Stimulated activated naive B cell treated with anti-CD40 and anti-IgM and Interleukin-4, amounts not matched to agents 10 μg/mL and 1 μg/mL and 100 μg/mL, for 72 hours (primary cell): ENCODE measurements around the gene CD86.
"Not testable (repeated sequence)": the region's sequence is repeated elsewhere in the genome, so short reads cannot be mapped to it uniquely, and the experiment has no call there.

ENCODE experiments used
- ATAC-seq, 2 donors: fragments of 150-1000 bp; cut with Tn5 transposase; replicated peaks; 2 replicates each; pipeline ENCODE4 v1.10.0; 2021; ENCODE audit warnings: moderate library complexity in 1 of 2
- DNase-seq: peaks from one replicate; pipeline ENCODE4 v3.0.0; 2021
- H3K27ac Mint-ChIP-seq: one replicate; pipeline ENCODE4 v1.8.0; 2022; ENCODE audit warnings: mild to moderate bottlenecking, mixed read lengths
- H3K27me3 Mint-ChIP-seq, 2 donors: one replicate each; pipeline ENCODE4 v1.8.0; 2022; ENCODE audit warnings: mixed read lengths in 2 of 2
- H3K36me3 Mint-ChIP-seq, 2 donors: one replicate each; pipeline ENCODE4 v1.8.0; 2022; ENCODE audit warnings: mixed read lengths in 2 of 2, mild to moderate bottlenecking in 1 of 2
- H3K4me1 Mint-ChIP-seq, 2 donors: one replicate each; pipeline ENCODE4 v1.8.0; 2022; ENCODE audit warnings: mixed read lengths in 2 of 2, mild to moderate bottlenecking in 1 of 2
- H3K4me3 Mint-ChIP-seq, 2 donors: one replicate each; pipeline ENCODE4 v1.8.0; 2022; ENCODE audit warnings: mild to moderate bottlenecking in 2 of 2, mixed read lengths in 2 of 2, moderate library complexity in 1 of 2
- H3K9me3 Mint-ChIP-seq, 2 donors: one replicate each; pipeline ENCODE4 v1.8.0; 2022; ENCODE audit warnings: mixed read lengths in 2 of 2, mild to moderate bottlenecking in 1 of 2

CD86 gene

DNA sequence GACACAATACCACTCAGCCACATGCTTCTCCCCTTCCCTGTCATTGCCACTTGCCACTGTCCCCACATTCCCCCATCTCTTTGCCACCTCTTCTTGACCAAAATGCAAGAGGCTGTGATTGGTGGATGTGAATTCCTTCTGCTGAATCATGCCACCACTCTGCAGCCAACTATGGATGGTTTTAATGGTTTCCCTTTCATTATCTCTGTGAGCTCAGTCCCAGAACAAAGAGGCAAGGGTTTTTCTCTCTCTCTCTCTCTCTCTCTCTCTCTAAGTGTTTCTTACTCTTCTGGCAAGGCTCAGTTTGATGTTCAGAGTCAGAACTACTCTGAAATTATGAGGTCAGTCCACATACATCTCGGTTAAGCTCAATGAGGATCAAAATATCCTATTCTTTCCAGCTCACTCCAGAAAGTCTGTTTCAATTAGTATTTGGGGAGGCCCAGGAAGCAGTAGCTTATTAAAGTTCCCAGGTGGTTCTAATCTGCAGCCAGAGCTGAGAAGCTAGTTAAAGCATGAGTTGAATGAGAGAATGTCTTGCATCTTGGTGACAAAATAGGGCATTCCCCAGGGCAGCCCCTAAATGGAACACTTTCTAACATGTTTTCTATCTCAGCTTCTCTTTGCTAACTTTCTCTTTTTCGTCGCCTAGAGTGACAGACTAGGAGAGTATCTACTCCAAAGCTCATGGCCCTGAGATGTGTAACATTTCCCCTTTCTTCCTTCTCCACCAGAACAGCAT, 24.6 kb upstream of the CD86 start:
- H3K4me1 Mint-ChIP-seq = peaks cover 10 to 36% of the 10 kb centered on the region in 2 donors
- peaks cover 5 to 7% of the 10 kb centered on the region in 2 donors for H3K9me3 Mint-ChIP-seq
- no peak for DNase-seq
- H3K4me3 Mint-ChIP-seq = peak overlapping the region; percentile 6 to 33
- peak overlapping the region; percentile 26 for H3K27ac Mint-ChIP-seq
- ATAC-seq = peak; percentile 67 to 79
- no peaks in the 10 kb centered on the region for H3K27me3 Mint-ChIP-seq
- peaks cover 6 to 22% of the 10 kb centered on the region in 2 donors for H3K36me3 Mint-ChIP-seq

DNA sequence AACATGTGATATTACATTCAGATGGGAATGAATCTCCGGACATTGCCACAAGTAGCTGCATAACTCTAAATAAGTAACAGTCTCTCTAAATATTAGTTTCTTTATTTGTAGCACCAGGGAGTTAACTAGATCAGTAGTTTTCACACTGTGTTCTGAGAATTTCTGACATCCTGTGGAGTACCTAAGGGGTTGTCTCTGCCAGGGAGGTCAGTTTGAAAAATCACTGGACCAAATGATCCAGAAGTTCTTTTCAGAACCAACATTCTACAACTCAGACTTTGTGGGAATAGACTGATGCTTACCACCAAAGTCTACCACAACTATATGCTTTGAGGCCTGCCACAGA, 24.1 kb upstream of the CD86 start:
- no peaks in the 10 kb centered on the region for H3K27me3 Mint-ChIP-seq
- peak overlapping the region; percentile 26 for H3K27ac Mint-ChIP-seq
- H3K4me1 Mint-ChIP-seq = peaks cover 15 to 42% of the 10 kb centered on the region in 2 donors
- H3K36me3 Mint-ChIP-seq = peaks cover 12 to 27% of the 10 kb centered on the region in 2 donors
- H3K4me3 Mint-ChIP-seq = no peak overlapping the region
- ATAC-seq (peak; percentile 10 to 30), DNase-seq (no peak)
- peaks cover 9 to 12% of the 10 kb centered on the region in 2 donors for H3K9me3 Mint-ChIP-seq

DNA sequence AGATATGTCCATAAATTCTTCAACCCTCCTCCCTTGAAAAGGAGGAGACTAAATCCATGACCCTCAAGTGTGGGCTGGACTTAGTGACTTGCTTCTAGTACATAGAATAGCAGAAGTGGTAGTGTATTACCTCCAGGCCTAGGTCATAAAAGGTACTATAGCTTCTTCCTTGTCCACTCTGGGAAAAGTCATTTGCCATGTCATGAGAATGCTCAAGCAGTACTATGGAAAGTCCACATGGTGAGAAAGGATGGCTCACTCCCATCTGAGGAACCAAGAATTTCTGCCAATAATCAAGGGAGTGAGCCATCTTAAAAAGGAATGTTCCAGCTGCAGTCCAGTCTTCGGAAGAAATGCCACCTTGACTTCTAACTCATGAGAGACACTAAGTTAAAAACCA, 22.6 kb upstream of the CD86 start:
- Mint-ChIP-seq H3K27ac (no peak overlapping the region), H3K4me1 (peaks cover 14 to 45% of the 10 kb centered on the region in 2 donors), H3K27me3 (no peaks in the 10 kb centered on the region), H3K9me3 (peaks cover 13 to 17% of the 10 kb centered on the region in 2 donors), H3K36me3 (peaks cover 20 to 38% of the 10 kb centered on the region in 2 donors), H3K4me3 (no peak overlapping the region)
- ATAC-seq (peak in 1 of 2 donors; percentile 32), DNase-seq (no peak)

DNA sequence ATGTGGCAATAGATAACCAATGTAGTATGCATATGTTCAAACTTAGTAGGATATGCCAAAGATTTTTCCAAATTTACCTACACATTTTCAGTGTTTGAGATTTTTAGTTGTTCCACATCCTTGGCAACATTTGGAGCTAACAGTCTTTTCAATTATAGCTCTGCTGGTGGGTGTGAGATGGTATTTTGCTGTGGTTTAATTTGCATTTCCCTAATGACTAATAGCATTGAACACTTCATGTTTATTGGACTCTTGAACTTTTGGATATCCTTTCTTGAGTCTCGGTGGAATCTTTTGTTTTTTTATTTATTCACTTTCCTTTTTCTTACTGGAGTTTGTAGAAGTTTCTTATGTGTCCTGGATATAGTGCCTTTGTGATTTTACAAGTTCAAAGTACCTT, 22.1 kb upstream of the CD86 start:
- Mint-ChIP-seq H3K4me3 (no peak overlapping the region), H3K36me3 (peaks cover 23 to 43% of the 10 kb centered on the region in 2 donors), H3K4me1 (peaks cover 14 to 45% of the 10 kb centered on the region in 2 donors), H3K9me3 (peaks cover 17 to 22% of the 10 kb centered on the region in 2 donors), H3K27ac (no peak overlapping the region), H3K27me3 (no peaks in the 10 kb centered on the region)
- DNase-seq (no peak), ATAC-seq (peak; percentile 57 to 61)

DNA sequence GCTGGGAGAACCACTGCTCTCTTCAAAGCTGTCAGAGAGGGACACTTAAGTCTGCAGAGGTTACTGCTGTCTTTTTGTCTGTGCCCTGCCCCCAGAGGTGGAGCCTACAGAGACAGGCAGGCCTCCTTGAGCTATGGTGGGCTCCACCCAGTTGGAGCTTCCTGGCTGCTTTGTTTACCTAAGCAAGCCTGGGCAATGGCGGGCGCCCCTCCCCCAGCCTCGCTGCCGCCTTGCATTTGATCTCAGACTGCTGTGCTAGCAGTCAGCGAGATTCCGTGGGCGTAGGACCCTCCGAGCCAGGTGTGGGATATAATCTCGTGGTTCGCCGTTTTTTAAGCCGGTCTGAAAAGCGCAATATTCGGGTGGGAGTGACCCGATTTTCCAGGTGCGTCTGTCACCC, 7.9 kb upstream of the CD86 start:
- not testable (repeated sequence) for H3K4me3 Mint-ChIP-seq, H3K27ac Mint-ChIP-seq, H3K4me1 Mint-ChIP-seq, ATAC-seq, DNase-seq, H3K9me3 Mint-ChIP-seq, H3K36me3 Mint-ChIP-seq, H3K27me3 Mint-ChIP-seq

DNA sequence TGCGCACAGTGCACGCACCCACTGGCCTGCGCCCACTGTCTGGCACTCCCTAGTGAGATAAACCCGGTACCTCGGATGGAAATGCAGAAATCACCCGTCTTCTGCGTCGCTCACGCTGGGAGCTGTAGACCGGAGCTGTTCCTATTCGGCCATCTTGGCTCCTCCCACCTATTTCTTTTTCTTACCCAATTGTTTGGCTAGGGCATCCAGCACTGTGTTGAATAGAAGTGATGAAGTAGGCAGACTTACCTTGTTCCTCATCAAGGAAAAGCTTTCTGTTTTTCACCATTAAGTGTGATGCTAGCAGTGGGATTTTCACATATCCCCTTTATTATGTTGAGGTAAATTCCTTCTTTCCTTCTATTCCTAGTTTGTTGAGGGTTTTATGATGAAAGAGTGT, 7.4 kb upstream of the CD86 start:
- not testable (repeated sequence) for H3K36me3 Mint-ChIP-seq, H3K27me3 Mint-ChIP-seq, ATAC-seq, H3K27ac Mint-ChIP-seq, H3K4me3 Mint-ChIP-seq, DNase-seq, H3K9me3 Mint-ChIP-seq
- peaks cover 8 to 14% of the 10 kb centered on the region in 2 donors for H3K4me1 Mint-ChIP-seq

DNA sequence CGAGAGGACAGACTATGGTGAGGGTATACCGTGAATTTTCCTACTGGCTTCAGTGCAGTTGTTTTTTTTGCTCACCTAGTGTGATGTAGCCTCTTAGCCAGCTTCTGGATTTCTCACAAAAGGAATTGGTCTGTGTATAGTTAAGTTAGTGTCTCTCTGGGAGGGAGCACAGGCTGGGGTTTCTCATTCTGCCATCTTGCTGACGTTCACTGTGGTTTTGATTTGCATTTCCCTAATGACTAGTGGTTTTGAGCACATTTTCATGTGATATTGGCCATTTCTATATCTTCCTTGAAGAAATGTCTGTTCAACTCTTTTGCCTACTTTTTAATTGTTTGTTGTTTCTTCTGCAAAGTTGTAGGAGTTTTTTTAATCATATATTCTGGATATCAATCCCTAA, 2.2 kb upstream of the CD86 start:
- no peaks in the 10 kb centered on the region for H3K27me3 Mint-ChIP-seq
- peak overlapping the region; percentile 86 for H3K27ac Mint-ChIP-seq
- ATAC-seq (peak; percentile 69 to 74), DNase-seq (peak; percentile 52)
- H3K4me3 Mint-ChIP-seq = peak overlapping the region in 1 of 2 donors; percentile 26
- no peaks in the 10 kb centered on the region for H3K9me3 Mint-ChIP-seq
- peaks cover 23 to 40% of the 10 kb centered on the region in 2 donors for H3K4me1 Mint-ChIP-seq
- peaks cover 7 to 20% of the 10 kb centered on the region in 2 donors for H3K36me3 Mint-ChIP-seq

DNA sequence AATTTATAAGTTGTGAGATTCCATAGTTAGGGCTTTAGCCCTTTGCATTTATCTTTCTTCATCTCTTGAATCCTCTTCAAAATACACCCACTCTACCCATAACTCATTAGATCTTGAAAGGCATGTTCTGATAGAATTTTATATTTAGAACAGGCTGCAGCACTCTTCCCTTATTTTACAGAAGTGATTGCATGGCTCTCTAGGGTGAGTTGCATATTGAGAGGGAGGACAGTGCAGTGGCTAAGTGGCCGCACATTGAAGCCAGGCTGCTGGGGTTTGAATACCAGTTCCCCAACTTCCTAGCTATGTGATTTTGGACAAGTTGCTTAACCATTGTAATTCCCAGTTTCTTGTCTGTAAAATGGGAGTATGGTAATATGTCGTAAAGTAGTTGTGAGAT, 2.5 kb downstream of the CD86 start:
- no peak overlapping the region for H3K27ac Mint-ChIP-seq
- DNase-seq (no peak), ATAC-seq (no peak)
- no peaks in the 10 kb centered on the region for H3K9me3 Mint-ChIP-seq
- H3K27me3 Mint-ChIP-seq = peaks cover 0 to 4% of the 10 kb centered on the region in 2 donors
- peaks cover 17 to 38% of the 10 kb centered on the region in 2 donors for H3K36me3 Mint-ChIP-seq
- peaks cover 30 to 47% of the 10 kb centered on the region in 2 donors for H3K4me1 Mint-ChIP-seq
- H3K4me3 Mint-ChIP-seq = no peak overlapping the region

DNA sequence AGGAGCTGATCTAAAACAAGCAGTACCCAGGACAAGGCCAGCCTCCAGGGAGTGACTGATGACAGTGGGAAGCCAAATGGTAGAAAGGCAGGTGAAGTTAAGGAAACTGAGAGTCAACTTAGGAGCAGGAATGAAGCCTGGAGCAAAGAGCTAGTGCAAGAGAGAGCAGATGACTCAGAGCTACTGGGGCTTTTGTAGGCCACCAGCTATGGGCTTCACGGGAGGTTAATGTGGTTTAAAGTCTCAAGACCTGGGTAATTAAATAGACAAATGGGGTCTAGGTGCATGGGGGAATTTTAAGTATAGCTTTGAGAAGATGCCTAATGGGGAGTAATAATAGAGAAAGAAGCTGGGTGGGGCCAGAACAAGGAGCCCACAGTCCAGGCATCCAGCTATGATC, 3.1 kb downstream of the CD86 start:
- Mint-ChIP-seq H3K4me1 (peaks cover 25 to 41% of the 10 kb centered on the region in 2 donors), H3K36me3 (peaks cover 13 to 34% of the 10 kb centered on the region in 2 donors), H3K27ac (no peak overlapping the region), H3K9me3 (no peaks in the 10 kb centered on the region), H3K4me3 (no peak overlapping the region), H3K27me3 (peaks cover 0 to 4% of the 10 kb centered on the region in 2 donors)
- no peak for DNase-seq
- no peak for ATAC-seq

DNA sequence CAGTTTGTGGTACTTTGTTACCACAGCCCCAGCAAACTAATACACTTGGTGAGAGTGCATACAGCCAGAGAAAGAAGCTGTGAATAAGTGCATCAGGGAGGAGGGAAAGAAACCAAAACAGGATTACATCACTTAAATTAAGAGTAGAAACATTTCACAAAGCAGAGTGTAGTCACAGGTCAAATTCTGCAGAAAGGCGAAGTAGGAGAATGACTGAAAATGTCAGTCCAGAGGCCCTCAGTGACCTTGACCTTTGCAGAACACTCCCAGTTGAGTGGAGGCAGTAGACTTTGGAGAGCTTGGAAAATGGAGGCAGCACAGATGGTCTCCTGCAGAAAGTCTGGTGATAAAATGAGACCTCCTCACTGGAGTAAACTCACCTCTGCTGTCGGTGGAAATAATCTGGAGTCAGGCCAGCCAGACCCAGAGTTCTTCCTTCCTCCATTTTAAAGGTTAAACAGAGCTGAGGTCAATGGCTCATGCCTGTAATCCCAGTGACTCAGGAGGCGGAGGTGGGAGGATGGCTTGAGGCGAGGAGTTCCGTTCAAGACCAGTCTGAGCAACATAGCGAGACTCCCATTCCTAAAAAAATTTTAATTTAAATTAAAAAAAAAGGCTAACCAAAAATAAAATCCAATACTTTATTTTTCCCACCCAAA, 5.0 kb downstream of the CD86 start:
- H3K4me3 Mint-ChIP-seq = no peak overlapping the region
- DNase-seq = no peak
- H3K4me1 Mint-ChIP-seq = peaks cover 28 to 39% of the 10 kb centered on the region in 2 donors
- H3K27me3 Mint-ChIP-seq = peaks cover 0 to 4% of the 10 kb centered on the region in 2 donors
- peak; percentile 22 to 49 for ATAC-seq
- no peaks in the 10 kb centered on the region for H3K9me3 Mint-ChIP-seq
- peak overlapping the region; percentile 14 for H3K27ac Mint-ChIP-seq
- H3K36me3 Mint-ChIP-seq = peaks cover 14 to 34% of the 10 kb centered on the region in 2 donors

DNA sequence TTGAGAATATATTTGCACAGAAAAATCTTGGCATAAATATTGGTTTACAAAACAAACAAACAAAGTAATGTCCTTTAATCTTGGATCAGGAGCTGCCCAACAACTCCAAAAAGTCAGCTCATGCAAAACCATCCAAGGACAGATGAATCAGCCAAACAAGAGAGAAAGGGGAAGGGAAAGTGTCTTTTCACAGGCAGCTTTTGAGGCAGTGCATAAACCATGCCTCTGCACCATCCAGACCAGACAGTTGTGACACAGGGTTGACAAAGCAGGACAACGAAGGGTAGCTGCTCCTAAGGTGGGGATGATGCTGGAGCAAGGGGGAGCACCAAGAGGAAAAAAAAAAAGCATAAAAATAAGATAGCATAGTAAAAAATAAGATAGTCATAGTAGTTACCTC, 8.7 kb downstream of the CD86 start:
- peaks cover 0 to 1% of the 10 kb centered on the region in 2 donors for H3K27me3 Mint-ChIP-seq
- ATAC-seq = peak; percentile 53 to 64
- H3K4me3 Mint-ChIP-seq = no peak overlapping the region
- no peak overlapping the region for H3K27ac Mint-ChIP-seq
- H3K9me3 Mint-ChIP-seq = no peaks in the 10 kb centered on the region
- DNase-seq = no peak
- peaks cover 33 to 52% of the 10 kb centered on the region in 2 donors for H3K4me1 Mint-ChIP-seq
- H3K36me3 Mint-ChIP-seq = peaks cover 5 to 19% of the 10 kb centered on the region in 2 donors

DNA sequence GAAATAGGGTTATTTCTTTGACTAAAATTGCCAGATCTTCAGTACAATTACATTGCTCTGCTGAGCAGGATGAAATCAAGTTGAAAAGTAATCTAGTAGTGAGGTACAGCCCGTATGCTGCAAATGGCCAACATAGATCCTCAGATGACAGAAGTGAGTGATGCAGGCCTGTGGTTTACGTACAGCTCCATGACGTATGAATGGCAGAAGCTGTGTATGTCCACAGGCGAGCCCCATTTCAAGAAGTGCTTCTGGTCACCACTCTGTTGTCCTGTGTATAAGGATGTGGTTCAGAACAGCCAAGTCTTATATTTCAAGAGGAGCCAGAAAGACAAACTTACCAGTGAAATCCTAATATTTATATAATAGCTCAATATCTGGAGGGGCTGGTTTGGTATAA, 9.2 kb downstream of the CD86 start:
- no peaks in the 10 kb centered on the region for H3K27me3 Mint-ChIP-seq
- H3K36me3 Mint-ChIP-seq = peaks cover 3 to 15% of the 10 kb centered on the region in 2 donors
- H3K9me3 Mint-ChIP-seq = no peaks in the 10 kb centered on the region
- H3K27ac Mint-ChIP-seq = no peak overlapping the region
- DNase-seq (no peak), ATAC-seq (no peak)
- no peak overlapping the region for H3K4me3 Mint-ChIP-seq
- H3K4me1 Mint-ChIP-seq = peaks cover 31 to 49% of the 10 kb centered on the region in 2 donors

DNA sequence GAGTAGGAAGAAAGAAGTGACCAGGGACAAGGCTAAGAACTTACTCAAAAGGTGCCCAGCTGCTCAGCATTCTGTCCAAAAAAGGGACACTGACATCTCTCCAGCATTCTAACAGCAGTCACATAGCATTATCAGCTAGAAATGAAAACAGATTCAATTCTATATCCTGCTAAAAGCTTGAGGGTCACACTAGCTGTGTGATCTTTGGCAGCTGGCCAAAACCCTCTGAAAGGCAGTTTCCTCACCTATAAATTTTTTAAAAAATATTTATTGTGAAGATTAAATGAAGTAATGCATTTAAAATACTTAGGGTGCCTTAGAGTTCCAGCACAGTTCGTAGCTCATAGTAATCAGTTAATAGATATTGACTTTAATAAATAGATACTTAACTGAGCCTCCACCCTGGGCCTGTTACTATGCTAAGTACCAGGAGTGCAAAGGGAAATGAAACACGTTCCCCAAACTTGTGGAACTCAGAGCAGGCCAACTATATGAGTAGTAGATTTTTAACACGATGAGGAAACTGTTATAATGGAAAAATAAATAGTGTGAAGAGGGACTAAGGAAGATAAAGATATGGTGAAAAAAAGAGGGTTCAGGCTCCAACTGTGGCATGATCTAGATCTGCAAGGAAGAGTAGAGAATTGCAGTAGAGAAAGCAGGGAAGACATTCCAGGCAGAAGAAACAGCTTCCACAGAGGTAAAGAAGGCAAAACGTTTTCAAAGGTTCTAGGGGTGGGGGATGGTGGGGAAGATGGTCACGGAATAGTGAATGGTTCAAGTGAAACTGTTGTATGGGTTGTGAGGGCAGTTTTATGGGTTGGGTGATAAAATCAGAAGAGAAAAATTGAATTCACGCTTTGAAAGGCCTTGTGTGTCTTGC, 11.4 kb downstream of the CD86 start:
- Mint-ChIP-seq H3K4me1 (peaks cover 31 to 54% of the 10 kb centered on the region in 2 donors), H3K27ac (peak overlapping the region; percentile 26)

DNA sequence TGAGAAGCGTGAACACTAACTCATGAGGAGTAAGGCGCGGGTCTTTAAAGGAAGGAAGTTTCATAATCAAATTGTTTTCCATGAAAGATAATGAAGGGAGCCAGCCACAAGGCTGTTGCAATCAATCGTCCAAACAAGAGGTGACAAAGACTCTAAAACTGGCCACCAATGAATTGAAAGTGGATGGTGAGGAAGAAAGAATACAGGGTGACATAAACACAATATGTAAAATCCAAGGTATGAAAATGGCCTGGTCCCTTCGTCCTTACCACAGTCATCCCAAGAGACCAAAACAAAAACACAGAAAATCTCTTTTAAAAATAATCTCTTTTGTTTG, 12.0 kb downstream of the CD86 start:
- H3K27ac Mint-ChIP-seq = peak overlapping the region; percentile 26
- no peaks in the 10 kb centered on the region for H3K9me3 Mint-ChIP-seq
- H3K4me1 Mint-ChIP-seq = peaks cover 31 to 54% of the 10 kb centered on the region in 2 donors
- H3K36me3 Mint-ChIP-seq = peaks cover 8 to 14% of the 10 kb centered on the region in 2 donors
- DNase-seq (no peak), ATAC-seq (peak; percentile 47 to 57)
- H3K4me3 Mint-ChIP-seq = peak overlapping the region in 1 of 2 donors; percentile 9
- no peaks in the 10 kb centered on the region for H3K27me3 Mint-ChIP-seq

More for the DNA sequence above, 11.4 kb downstream of the CD86 start:
- Mint-ChIP-seq H3K4me3 (peak overlapping the region; percentile 5 to 9), H3K36me3 (peaks cover 8 to 14% of the 10 kb centered on the region in 2 donors), H3K9me3 (no peaks in the 10 kb centered on the region), H3K27me3 (no peaks in the 10 kb centered on the region)
- ATAC-seq (peak; percentile 26 to 45), DNase-seq (no peak)
